ENCODE results near the gene ENTR1. TPM values are rescaled to one million over a fixed set of nuclear protein-coding genes. Genes with fewer than 3 reads are reported as not detected.

ENTR1 gene
- total and polyA plus RNA-seq, 2 of the 13 experiments (the other 11 are each of a cell fraction or from before 2014, with no cell fraction given) = 70.1 to 76.4 TPM

DNA sequence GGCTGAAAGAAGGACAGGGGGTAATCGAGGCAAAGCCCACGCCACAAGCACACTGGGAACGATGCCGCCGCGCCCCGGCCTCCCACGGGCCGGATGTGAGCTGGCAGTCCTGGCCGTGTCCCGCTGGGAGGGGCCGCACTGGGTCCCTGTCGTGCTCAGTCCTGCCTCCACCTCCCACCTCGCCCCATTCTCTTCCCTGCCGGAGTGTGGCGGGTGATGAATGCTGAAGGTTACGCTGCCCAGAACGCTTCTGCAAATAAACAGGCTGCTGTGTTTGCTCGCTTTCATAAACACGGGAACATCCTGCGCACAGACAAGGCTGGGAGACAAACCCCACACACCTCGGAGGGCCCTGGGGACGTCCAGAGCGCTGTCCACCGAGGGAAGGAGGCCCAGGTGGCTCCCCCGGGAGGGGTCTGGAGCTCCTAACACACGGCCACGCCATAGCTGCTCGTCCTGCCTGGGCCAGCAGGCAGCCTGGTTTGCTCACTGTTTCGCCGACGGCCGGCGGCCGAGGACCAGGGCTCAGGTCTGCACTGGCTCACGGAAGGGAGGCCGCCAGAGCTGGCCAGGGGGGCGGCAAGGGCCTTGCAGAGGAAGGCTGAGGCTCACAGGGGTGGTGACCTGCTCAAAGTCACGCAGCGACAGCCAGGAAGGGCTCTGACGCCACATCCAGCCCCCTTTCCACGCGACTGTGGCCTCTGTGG is 49.2 kb downstream of the ENTR1 start:
- Histone ChIP-seq H2AFZ (ENCODE audit: low read length) (no peak overlapping the region), H3K27ac (ENCODE audit: extremely low read length, insufficient read depth, low read length) (no peak overlapping the region), H3K27me3 (ENCODE audit: control insufficient read depth in 1 of 2, insufficient read depth in 2 of 2, low read length in 2 of 2) (no peaks in the 10 kb centered on the region), H3K9ac (ENCODE audit: insufficient read depth, low read depth, low read length) (no peak overlapping the region), H3K9me3 (ENCODE audit: low read length) (no peaks in the 10 kb centered on the region), H3K4me1 (ENCODE audit: insufficient read depth, low read length) (peaks cover 24% of the 10 kb centered on the region), H4K20me1 (ENCODE audit: insufficient read depth, low read length) (no peaks in the 10 kb centered on the region), H3K4me3 (replicated peaks in 1 of 3; ENCODE audit: insufficient read depth in 1 of 3, low read depth in 2 of 3, low read length in 3 of 3) (no peak overlapping the region), H3K79me2 (ENCODE audit: insufficient read depth, low read length) (no peaks in the 10 kb centered on the region), H3K4me2 (ENCODE audit: low read depth, low read length) (no peak overlapping the region), H3K36me3 (replicated peaks in 1 of 2; ENCODE audit: control insufficient read depth in 1 of 2, insufficient read depth in 2 of 2, low read length in 2 of 2) (no peaks in the 10 kb centered on the region)
- no peak for FAIRE-seq
- no peak for DNase-seq (ENCODE audit: low spot score)
- ChIA-PET POLR2A (interaction anchor here (2.8 kb wide), 1 partner anchor 16 kb away, joined by 73 read pairs; no protein-coding TSS in a partner anchor), CTCF (ENCODE audit: low intra/inter-chr PET ratio, low total read pairs) (no interaction called here)
- WGBS (ENCODE audit: low lambda C conversion rate) = 96% methylated on average over 23 of the region's 43 CpGs
- no peak for ATAC-seq
- in situ Hi-C loops (cut with HindIII; ENCODE audit: extremely low pct_ligation_motif_present, low pct_unique_long_range_greater_than_20kb) (no loop called here), intact Hi-C loops (cut with micrococcal nuclease; ENCODE audit: unreplicated experiment) (no loop called here)
- no TSS peak for BruUV-seq (replicated peaks)
- TF ChIP-seq ARNTL (CRISPR knock-in tag; IDR thresholded peaks at IDR 0.05) (no peak), ZNF605 (CRISPR knock-in tag; IDR thresholded peaks at IDR 0.05) (no peak), ATRX (CRISPR knock-in tag; IDR thresholded peaks at IDR 0.05; ENCODE audit: borderline replicate concordance) (no peak), ZNF792 (CRISPR knock-in tag; IDR thresholded peaks at IDR 0.05) (no peak), SMAD1 (CRISPR knock-in tag; IDR thresholded peaks at IDR 0.05; ENCODE audit: borderline replicate concordance, low read depth) (no peak), POLR2AphosphoS5 (IDR thresholded peaks at IDR 0.05; ENCODE audit: low read depth, low read length) (no peak), MAFK (conservative IDR thresholded peaks at IDR 0.05 in 1 of 2, IDR thresholded peaks at IDR 0.05 in 1 of 2; ENCODE audit: low read length in 2 of 2) (no peak), ARID2 (CRISPR knock-in tag; IDR thresholded peaks at IDR 0.05; ENCODE audit: borderline replicate concordance) (no peak), GLI4 (CRISPR knock-in tag; IDR thresholded peaks at IDR 0.05; ENCODE audit: borderline replicate concordance) (no peak), KAT2B (IDR thresholded peaks at IDR 0.05; ENCODE audit: borderline replicate concordance, low read depth, low read length) (no peak)
- TF ChIP-seq, protein P1, sequence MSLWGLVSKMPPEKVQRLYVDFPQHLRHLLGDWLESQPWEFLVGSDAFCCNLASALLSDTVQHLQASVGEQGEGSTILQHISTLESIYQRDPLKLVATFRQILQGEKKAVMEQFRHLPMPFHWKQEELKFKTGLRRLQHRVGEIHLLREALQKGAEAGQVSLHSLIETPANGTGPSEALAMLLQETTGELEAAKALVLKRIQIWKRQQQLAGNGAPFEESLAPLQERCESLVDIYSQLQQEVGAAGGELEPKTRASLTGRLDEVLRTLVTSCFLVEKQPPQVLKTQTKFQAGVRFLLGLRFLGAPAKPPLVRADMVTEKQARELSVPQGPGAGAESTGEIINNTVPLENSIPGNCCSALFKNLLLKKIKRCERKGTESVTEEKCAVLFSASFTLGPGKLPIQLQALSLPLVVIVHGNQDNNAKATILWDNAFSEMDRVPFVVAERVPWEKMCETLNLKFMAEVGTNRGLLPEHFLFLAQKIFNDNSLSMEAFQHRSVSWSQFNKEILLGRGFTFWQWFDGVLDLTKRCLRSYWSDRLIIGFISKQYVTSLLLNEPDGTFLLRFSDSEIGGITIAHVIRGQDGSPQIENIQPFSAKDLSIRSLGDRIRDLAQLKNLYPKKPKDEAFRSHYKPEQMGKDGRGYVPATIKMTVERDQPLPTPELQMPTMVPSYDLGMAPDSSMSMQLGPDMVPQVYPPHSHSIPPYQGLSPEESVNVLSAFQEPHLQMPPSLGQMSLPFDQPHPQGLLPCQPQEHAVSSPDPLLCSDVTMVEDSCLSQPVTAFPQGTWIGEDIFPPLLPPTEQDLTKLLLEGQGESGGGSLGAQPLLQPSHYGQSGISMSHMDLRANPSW (CRISPR knock-in tag; IDR thresholded peaks at IDR 0.05; ENCODE audit: borderline replicate concordance) = no peak
- TF ChIP-seq, protein P2, sequence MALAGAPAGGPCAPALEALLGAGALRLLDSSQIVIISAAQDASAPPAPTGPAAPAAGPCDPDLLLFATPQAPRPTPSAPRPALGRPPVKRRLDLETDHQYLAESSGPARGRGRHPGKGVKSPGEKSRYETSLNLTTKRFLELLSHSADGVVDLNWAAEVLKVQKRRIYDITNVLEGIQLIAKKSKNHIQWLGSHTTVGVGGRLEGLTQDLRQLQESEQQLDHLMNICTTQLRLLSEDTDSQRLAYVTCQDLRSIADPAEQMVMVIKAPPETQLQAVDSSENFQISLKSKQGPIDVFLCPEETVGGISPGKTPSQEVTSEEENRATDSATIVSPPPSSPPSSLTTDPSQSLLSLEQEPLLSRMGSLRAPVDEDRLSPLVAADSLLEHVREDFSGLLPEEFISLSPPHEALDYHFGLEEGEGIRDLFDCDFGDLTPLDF (CRISPR knock-in tag; IDR thresholded peaks at IDR 0.05) = no peak
- TF ChIP-seq, protein P3, sequence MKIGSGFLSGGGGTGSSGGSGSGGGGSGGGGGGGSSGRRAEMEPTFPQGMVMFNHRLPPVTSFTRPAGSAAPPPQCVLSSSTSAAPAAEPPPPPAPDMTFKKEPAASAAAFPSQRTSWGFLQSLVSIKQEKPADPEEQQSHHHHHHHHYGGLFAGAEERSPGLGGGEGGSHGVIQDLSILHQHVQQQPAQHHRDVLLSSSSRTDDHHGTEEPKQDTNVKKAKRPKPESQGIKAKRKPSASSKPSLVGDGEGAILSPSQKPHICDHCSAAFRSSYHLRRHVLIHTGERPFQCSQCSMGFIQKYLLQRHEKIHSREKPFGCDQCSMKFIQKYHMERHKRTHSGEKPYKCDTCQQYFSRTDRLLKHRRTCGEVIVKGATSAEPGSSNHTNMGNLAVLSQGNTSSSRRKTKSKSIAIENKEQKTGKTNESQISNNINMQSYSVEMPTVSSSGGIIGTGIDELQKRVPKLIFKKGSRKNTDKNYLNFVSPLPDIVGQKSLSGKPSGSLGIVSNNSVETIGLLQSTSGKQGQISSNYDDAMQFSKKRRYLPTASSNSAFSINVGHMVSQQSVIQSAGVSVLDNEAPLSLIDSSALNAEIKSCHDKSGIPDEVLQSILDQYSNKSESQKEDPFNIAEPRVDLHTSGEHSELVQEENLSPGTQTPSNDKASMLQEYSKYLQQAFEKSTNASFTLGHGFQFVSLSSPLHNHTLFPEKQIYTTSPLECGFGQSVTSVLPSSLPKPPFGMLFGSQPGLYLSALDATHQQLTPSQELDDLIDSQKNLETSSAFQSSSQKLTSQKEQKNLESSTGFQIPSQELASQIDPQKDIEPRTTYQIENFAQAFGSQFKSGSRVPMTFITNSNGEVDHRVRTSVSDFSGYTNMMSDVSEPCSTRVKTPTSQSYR (CRISPR knock-in tag; IDR thresholded peaks at IDR 0.05; ENCODE audit: borderline replicate concordance) = no peak
- TF ChIP-seq, protein P4, sequence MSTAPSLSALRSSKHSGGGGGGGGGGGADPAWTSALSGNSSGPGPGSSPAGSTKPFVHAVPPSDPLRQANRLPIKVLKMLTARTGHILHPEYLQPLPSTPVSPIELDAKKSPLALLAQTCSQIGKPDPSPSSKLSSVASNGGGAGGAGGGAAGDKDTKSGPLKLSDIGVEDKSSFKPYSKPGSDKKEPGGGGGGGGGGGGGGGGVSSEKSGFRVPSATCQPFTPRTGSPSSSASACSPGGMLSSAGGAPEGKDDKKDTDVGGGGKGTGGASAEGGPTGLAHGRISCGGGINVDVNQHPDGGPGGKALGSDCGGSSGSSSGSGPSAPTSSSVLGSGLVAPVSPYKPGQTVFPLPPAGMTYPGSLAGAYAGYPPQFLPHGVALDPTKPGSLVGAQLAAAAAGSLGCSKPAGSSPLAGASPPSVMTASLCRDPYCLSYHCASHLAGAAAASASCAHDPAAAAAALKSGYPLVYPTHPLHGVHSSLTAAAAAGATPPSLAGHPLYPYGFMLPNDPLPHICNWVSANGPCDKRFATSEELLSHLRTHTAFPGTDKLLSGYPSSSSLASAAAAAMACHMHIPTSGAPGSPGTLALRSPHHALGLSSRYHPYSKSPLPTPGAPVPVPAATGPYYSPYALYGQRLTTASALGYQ (CRISPR knock-in tag; IDR thresholded peaks at IDR 0.05) = no peak
- TF ChIP-seq, protein P5, sequence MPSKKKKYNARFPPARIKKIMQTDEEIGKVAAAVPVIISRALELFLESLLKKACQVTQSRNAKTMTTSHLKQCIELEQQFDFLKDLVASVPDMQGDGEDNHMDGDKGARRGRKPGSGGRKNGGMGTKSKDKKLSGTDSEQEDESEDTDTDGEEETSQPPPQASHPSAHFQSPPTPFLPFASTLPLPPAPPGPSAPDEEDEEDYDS (CRISPR knock-in tag; IDR thresholded peaks at IDR 0.05) = no peak

Data from HepG2 (cell line).